ENCODE results near the gene FCRL4.
"Not testable (repeated sequence)": the region's sequence is repeated elsewhere in the genome, so short reads cannot be mapped to it uniquely, and the experiment has no call there.

Gene FCRL4

DNA sequence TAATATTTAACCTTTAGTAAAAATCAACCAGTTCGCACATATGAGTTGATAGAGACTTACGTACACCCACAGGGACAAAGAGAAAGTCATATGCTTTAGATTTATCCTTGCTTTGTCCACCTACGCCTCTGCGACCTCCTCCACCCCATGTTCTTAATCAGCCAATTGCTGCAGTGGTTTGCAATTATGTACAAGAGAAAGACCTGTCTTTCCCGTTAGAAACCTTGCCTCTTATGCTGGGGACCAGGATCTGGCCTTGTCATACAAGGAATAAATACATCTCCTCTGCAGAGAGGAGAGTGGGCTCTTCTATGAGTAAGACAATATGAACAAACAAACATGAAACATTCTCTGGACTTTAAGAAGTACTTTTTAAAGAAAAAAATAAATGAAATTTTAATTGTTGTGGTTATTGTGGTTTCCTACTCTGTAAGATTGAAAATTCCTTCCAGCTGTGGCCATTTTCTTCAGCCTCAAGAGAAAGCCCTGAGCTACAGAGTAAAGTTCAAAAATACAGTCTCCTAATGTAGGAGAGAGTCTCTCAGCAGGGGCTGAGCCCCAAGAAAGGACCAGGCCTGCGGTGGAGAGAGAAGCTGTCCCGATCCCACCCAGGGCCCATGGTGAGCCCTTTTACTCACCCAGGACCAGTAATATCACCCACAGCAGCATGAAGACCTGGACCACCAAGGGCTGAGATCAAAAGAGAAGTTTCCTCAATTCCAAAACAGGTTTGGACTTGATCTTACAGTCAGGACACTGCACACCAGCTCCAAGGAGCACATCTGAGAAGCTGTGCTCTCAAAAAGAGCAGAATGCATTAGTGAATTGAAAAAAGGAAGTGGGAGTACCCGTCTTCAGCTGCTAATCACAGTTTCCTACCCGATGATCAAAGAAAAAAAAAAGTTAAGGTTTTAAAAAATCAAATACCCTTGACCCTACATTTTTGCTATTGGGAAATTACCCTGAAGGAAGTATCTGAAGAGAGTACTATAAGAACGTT, 45.9 kb downstream of the FCRL4 start, which contains the start of gene FCRL5:
FCRL5 (minus strand) TSS at position 822 of the 1,000 bp plus-strand sequence; CDS start at position 669, 153 bp downstream.
- no peak for DNase-seq

DNA sequence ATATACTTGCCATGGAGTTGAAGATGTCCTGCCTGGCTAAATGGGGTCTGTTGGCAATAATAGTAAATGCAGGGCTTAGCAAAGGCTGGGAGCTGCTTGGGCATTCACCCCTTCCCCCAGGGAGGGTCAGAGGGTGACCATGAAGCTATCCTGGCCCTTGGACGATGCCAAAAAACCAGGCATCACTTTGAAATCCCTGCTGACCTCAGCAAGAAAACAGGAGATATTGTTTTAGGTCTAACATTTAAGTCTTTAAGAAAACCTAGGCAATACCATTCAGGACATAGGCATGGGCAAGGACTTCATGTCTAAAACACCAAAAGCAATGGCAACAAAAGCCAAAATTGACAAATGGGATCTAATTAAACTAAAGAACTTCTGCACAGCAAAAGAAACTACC, 49.8 kb downstream of the FCRL4 start:
- DNase-seq = not testable (repeated sequence)

DNA sequence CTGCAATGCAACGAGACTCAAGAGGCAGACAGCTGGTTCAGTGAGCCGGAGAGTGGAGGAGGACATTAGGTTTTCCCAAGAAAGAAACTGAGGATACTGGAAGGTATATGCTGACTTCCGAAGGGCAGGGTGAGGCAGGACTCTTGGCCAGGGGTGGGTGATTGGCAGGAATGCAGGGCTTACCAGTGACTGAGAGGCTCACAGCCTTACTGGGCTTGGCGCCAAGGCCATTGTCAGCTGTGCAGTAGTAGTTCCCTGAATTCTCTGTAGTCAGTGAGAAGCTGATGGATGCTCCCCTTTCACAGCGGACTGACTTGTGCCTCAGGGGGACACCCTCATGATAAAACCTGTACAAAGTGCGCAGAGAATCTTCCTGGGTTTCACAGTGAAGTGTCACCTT, 55.2 kb downstream of the FCRL4 start:
- DNase-seq = no peak

DNA sequence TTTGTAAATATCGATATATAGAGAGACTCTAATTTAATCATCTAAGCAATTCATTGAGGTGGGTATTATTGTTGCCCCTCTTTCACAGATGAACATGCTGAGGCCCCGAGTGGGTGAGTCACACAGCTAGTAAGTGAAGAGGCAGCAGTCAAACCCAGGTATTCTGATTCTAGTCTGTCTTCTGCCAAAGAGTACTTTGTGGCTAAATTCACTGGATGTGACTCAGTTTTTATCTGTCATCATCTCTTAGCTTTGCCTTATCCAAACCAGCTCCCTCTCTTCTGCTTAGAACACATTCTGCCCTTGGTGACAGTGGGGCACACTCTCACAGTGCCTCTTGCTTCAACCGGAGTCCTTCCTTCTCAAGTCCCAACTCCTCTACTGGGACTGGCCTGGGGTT, 57.0 kb downstream of the FCRL4 start:
- DNase-seq = no peak

DNA sequence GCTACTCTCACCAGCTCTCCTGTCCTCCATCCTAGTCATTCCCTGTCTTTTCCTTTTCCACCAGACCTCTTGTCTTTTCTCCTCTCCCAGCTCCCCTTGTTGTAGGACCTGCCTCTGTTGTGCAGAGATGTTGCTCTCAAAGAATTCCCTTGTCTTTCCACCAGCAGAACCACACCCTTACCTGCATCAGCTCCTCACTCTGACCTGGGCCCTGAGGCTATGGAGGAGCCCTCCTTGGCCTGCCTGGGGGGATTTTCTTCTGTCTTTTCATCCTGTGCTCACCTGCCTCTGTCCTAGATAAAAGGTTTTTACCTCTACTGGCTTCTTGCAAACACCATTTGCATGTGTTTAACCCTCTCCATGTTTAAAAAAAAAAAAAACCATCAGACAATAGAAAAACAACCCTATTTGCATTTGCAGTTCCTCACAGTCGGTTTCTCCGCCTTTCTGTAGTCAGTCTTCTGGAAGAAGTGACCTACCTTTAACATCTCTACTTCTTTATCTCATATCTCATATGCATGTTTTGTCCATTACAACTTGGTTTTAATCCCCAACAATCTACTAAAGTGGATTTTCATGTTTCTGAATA, 57.6 kb downstream of the FCRL4 start:
- no peak for DNase-seq

DNA sequence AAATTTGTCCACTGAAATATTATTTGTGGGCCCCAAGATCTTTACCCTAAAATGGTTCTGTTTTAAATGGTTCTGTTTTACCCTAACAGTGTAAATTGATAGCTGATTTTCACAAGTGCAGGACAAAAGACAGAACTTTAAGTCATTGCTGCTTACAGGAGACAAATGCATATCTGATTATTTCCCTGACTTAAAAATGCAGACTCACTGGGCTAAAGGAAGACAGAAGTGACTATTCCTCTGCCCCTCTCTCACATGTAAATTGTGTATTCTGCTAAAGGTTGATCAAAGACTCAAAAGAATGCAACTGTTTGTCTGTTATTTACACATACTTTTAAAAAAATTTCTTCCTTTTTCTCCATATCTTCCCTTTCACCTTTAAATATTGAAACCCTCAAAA, 58.3 kb downstream of the FCRL4 start:
- no peak for DNase-seq

DNA sequence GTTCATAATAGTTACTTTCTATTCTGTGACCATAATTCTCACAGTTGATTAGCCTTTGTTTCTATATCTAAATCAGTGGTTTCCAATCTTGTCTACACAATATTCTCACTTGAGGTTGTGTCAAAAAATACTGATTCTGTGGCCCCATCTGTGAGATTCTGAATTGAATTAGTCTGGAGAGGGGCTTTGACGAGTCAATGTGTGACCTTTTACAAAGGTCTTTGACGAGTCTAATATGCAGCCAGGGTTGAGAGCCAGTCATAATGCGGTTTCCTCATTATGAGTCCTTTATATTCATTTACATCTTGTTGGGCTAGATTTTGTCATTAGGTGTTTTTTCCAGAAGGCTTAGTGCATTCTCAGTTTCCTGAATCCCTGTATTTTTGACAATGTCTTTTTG, 65.3 kb downstream of the FCRL4 start:
- no peak for DNase-seq

DNA sequence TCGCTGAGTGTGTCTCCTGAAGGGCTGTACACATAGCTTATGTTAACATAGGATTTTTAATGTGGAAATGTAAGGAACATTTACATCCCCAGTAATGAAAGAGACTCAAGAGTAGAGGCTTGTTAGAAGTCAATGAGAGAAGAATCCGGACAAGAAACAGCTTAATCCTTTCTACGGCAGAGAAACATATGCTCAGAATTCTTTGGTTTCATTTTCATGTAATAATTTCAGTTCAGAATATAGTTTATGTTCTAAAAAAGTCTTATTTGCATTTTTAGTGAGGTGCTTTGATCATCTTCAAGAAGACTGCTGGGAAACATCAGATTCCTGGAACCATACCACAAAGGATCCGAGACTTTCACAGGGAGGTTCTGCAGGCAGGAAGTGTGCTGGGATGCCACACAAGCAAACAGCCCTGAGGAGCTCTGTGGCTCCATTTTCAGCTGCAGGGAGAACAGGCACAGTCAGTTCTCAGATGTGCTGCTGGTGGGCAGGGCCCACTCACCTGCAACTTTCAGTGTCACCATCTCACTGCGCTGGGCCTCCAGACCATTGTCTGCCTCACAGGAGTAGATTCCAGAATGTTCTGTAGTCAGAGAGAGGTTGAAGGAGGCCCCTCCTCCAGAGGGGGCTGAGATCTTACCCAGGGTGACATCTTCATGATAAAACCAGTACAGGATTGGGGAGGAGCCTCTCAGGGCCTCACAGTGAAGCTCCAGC, 74.0 kb downstream of the FCRL4 start:
- no peak for DNase-seq

Data from NCI-H1048 (cell line).